HG03457 (cell line): ENCODE results near the gene NHERF2.

Experiments used
- ATAC-seq: cut with Tn5 transposase; IDR thresholded peaks from one replicate; pipeline ENCODE4 v1.9.1; 2021; ENCODE audit warnings: moderate number of reproducible peaks; ENCODE audit not compliant: unreplicated experiment

Gene NHERF2

GRCh38 chr16:2038382-2039231, 11.9 kb downstream of the NHERF2 start:
- no peak for ATAC-seq

GRCh38 chr16:2039274-2040031, 12.8 kb downstream of the NHERF2 start:
- no peak for ATAC-seq

- ATAC-seq: no peak
Measured at GRCh38 chr16:2040041-2040786, 13.5 kb downstream of the NHERF2 start.

GRCh38 chr16:2040787-2041522, 14.3 kb downstream of the NHERF2 start:
- ATAC-seq: no peak

GRCh38 chr16:2042171-2042985, 15.7 kb downstream of the NHERF2 start:
- ATAC-seq: no peak

- ATAC-seq: no peak
Measured at GRCh38 chr16:2042986-2043666, 16.4 kb downstream of the NHERF2 start.

- ATAC-seq: no peak
Measured at GRCh38 chr16:2043667-2044451, 17.2 kb downstream of the NHERF2 start.

GRCh38 chr16:2044541-2044940, 17.8 kb downstream of the NHERF2 start:
- no peak for ATAC-seq

GRCh38 chr16:2045965-2046892, 19.5 kb downstream of the NHERF2 start:
- ATAC-seq: no peak

GRCh38 chr16:2046893-2047329, 20.2 kb downstream of the NHERF2 start:
- no peak for ATAC-seq

- peak; percentile 67 for ATAC-seq
Measured at GRCh38 chr16:2047330-2048115, 20.8 kb downstream of the NHERF2 start, which contains the start of the genes NTHL1 and TSC2. Gene NTHL1 (minus strand): TSS chr16:2047834. CDS start chr16:2047823, 11 bp downstream. Gene TSC2 (plus strand): TSS chr16:2047985. CDS start chr16:2048616, 631 bp downstream.

- ATAC-seq: no peak
Measured at GRCh38 chr16:2048116-2048543, 21.4 kb downstream of the NHERF2 start.

- no peak for ATAC-seq
Measured at GRCh38 chr16:2053211-2053610, 26.5 kb downstream of the NHERF2 start.

GRCh38 chr16:2053897-2054296, 27.2 kb downstream of the NHERF2 start:
- no peak for ATAC-seq

GRCh38 chr16:2054543-2055245, 28.0 kb downstream of the NHERF2 start:
- no peak for ATAC-seq

- no peak for ATAC-seq
Measured at GRCh38 chr16:2056077-2056476, 29.4 kb downstream of the NHERF2 start.
